HEK293T (cell line): ENCODE results near the gene PROK2.

Experiments
- CTCF ChIA-PET: fragments of 350-600 bp; formaldehyde crosslinking; extraction: SDS; loops from one replicate; lab custom pipeline; 2021; ENCODE audit warnings: antibody characterized with exemption, inconsistent platforms; lab: Yijun Ruan, JAX
- POLR2A ChIA-PET: fragments of 350-600 bp; formaldehyde crosslinking; extraction: SDS; loops from one replicate; lab custom pipeline; 2020; ENCODE audit warnings: antibody characterized with exemption, inconsistent platforms; lab: Yijun Ruan, JAX
- DNase-seq: peaks from one replicate; pipeline ENCODE4 v3.0.0; 2012; ENCODE audit warnings: mixed read lengths; ENCODE audit errors: extremely low spot score
- ARNT ChIP-seq: fragments of 450-650 bp; IDR thresholded peaks from 2 replicates; pipeline ENCODE4 v1.6.1; 2017; ENCODE audit warnings: mild to moderate bottlenecking
- BHLHE40 ChIP-seq: fragments of 450-650 bp; IDR thresholded peaks from 2 replicates; pipeline ENCODE4 v1.6.1; 2016; ENCODE audit warnings: mild to moderate bottlenecking, moderate library complexity, borderline replicate concordance
- CTBP1 ChIP-seq: fragments of 450-650 bp; IDR thresholded peaks from 2 replicates; pipeline ENCODE4 v1.6.1; 2016; ENCODE audit warnings: borderline replicate concordance
- ELF4 ChIP-seq: fragments of 450-650 bp; IDR thresholded peaks from 2 replicates; pipeline ENCODE4 v1.6.1; 2017; ENCODE audit warnings: antibody characterized with exemption
- FOXA1 ChIP-seq: fragments of 450-650 bp; IDR thresholded peaks from 2 replicates; pipeline ENCODE4 v1.6.1; 2016; ENCODE audit warnings: mild to moderate bottlenecking
- FOXK2 ChIP-seq: fragments of 450-650 bp; IDR thresholded peaks from 2 replicates; pipeline ENCODE4 v1.6.1; 2016; ENCODE audit warnings: mild to moderate bottlenecking
- FOXM1 ChIP-seq: fragments of 450-650 bp; IDR thresholded peaks from 2 replicates; pipeline ENCODE4 v1.6.1; 2017; ENCODE audit warnings: mild to moderate bottlenecking, borderline replicate concordance
- HDGF ChIP-seq: fragments of 450-650 bp; IDR thresholded peaks from 2 replicates; pipeline ENCODE4 v1.6.1; 2017; ENCODE audit warnings: antibody characterized with exemption, borderline replicate concordance
- L3MBTL2 ChIP-seq: fragments of 450-650 bp; conservative IDR thresholded peaks from 2 replicates; pipeline ENCODE4 v1.6.1; 2016; ENCODE audit warnings: mild to moderate bottlenecking
- LEF1 ChIP-seq: fragments of 450-650 bp; IDR thresholded peaks from 2 replicates; pipeline ENCODE4 v1.6.1; 2017; ENCODE audit warnings: mild to moderate bottlenecking, borderline replicate concordance
- NFRKB ChIP-seq: fragments of 450-650 bp; IDR thresholded peaks from 2 replicates; pipeline ENCODE4 v1.6.1; 2016; ENCODE audit warnings: mild to moderate bottlenecking, moderate library complexity
- PKNOX1 ChIP-seq: fragments of 450-650 bp; IDR thresholded peaks from 2 replicates; pipeline ENCODE4 v1.6.1; 2016
- SP1 ChIP-seq: fragments of 450-650 bp; IDR thresholded peaks from 2 replicates; pipeline ENCODE4 v1.6.1; 2017
- SUZ12 ChIP-seq: fragments of 450-650 bp; IDR thresholded peaks from 2 replicates; pipeline ENCODE4 v1.6.1; 2016; ENCODE audit warnings: mild to moderate bottlenecking
- TARDBP ChIP-seq: fragments of 450-650 bp; IDR thresholded peaks from 2 replicates; pipeline ENCODE4 v1.6.1; 2016
- ZNF384 ChIP-seq: fragments of 450-650 bp; IDR thresholded peaks from 2 replicates; pipeline ENCODE4 v1.6.1; 2016

The PROK2 gene, protein sequence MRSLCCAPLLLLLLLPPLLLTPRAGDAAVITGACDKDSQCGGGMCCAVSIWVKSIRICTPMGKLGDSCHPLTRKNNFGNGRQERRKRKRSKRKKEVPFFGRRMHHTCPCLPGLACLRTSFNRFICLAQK

GRCh38 chr3:71784914-71785531, at the start of gene PROK2:
PROK2 (minus strand) TSS chr3:71785148; CDS start chr3:71785052, 96 bp downstream.
- ChIA-PET POLR2A (no interaction called here), CTCF (no interaction called here)
- TF ChIP-seq FOXM1: peak; percentile 52; the same call in 1 of the 2 replicates
- no peak for TF ChIP-seq CTBP1
- TF ChIP-seq ARNT: peak; percentile 62
- no peak for TF ChIP-seq FOXK2
- no peak for TF ChIP-seq SP1
- TF ChIP-seq TARDBP: no peak
- TF ChIP-seq PKNOX1: no peak
- TF ChIP-seq L3MBTL2: peak; percentile 86
- TF ChIP-seq HDGF: no peak
- TF ChIP-seq ELF4: no peak
- TF ChIP-seq BHLHE40: no peak
- no peak for TF ChIP-seq SUZ12
- TF ChIP-seq FOXA1: no peak
- TF ChIP-seq ZNF384: no peak
- no peak for TF ChIP-seq NFRKB
- TF ChIP-seq LEF1: no peak
- peak; percentile 55 for DNase-seq

DNA sequence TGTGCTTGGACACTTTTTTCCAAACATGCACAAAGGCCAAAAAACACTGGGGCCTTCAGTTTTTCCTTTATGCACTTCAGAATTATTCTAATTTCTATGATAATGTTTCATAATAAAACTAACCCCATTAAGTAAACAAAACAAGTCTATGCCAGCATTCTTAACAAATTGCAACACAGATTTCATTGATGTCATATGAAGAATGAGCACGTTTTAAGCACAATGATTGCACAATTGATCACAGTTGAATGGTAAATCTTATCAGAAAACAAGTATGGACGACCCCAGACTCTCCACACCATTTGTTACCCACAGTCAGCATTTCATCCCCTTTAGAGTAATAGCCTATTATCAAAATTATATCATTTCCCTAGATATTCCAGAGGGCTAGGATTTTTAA, 46.7 kb upstream of the PROK2 start:
- DNase-seq: no peak
- no peak for TF ChIP-seq ELF4
- no peak for TF ChIP-seq FOXA1
- TF ChIP-seq NFRKB: no peak
- TF ChIP-seq TARDBP: no peak
- no peak for TF ChIP-seq ZNF384
- TF ChIP-seq SUZ12: no peak
- TF ChIP-seq FOXK2: no peak
- TF ChIP-seq L3MBTL2: no peak
- no peak for TF ChIP-seq CTBP1
- TF ChIP-seq HDGF: no peak
- no peak for TF ChIP-seq PKNOX1
- TF ChIP-seq ARNT: no peak
- no peak for TF ChIP-seq BHLHE40
- TF ChIP-seq LEF1: no peak
- no peak for TF ChIP-seq SP1
- no peak for TF ChIP-seq FOXM1
- ChIA-PET POLR2A (no interaction called here), CTCF (interaction anchor here (0.5 kb wide), 1 partner anchor 1166 kb away, joined by 5 read pairs; no protein-coding TSS in a partner anchor)

DNA sequence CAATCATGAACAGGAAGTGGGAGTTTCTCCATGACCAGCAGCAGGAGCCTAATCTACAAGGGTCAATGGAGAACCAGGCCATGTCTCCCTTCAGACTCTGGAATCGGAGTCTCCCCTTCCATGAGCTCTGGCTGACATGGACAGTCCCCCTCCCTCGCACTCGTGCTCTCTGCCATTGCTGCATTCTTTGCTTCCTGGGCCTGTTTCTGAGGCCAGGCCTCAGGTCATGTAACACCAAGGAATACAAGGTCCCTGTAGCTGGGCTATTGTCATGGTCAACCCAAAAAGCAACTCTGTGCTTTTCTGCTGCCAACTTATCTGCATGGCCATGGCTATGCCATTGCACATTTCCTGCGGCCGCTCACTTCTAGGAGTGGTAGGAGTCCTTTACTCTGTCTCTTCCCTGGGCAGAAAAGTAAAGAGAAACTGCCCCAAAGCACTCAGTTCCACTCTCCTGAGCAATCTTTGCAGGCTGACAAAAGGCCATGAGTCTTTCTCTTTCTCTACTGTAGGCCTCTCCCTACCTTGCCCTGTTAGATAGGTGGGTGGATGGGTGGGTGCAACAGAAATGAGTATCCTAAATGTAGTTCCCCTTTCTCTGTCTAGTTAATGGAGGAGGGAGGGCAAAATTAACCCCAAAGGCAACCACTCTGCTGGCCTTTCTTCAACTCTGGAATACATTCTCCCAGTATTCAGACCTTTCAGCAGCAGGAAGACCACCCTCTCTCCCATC, 40.8 kb upstream of the PROK2 start:
- no peak for DNase-seq
- POLR2A ChIA-PET: no interaction called here
- CTCF ChIA-PET: no interaction called here
- TF ChIP-seq NFRKB (no peak), HDGF (no peak), TARDBP (no peak), FOXA1 (no peak), FOXK2 (no peak)

- no peak for DNase-seq
- CTCF ChIA-PET: interaction anchor here (0.6 kb wide), 1 partner anchor 92 kb away, joined by 4 read pairs; no protein-coding TSS in a partner anchor
- POLR2A ChIA-PET: no interaction called here
- TF ChIP-seq LEF1 (no peak), SUZ12 (no peak), FOXA1 (no peak), FOXK2 (no peak), ELF4 (no peak), PKNOX1 (no peak), ZNF384 (no peak), NFRKB (no peak), FOXM1 (no peak), CTBP1 (no peak), L3MBTL2 (no peak), SP1 (no peak), ARNT (no peak), TARDBP (no peak), HDGF (no peak), BHLHE40 (no peak)
Measured at GRCh38 chr3:71821116-71821515, 36.2 kb upstream of the PROK2 start.

DNA sequence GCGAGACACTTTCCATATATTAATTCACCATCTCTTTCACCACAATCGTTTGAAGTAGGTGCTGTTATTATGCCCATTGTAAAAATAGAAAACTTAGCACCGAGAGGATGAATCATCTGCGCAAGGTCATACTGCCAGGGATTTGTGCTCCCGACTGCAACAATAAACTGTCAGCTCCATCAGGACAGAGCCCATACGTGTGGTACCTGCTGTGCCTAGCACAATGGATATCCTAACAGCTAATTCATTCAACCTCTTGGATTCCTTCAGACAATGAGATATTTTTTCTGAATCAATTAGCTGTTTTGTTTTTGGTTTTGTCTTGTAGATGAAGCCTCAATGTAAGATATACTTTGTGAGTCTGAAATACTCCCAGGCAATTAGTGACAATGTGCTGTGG, 32.3 kb upstream of the PROK2 start:
- ChIA-PET POLR2A (no interaction called here), CTCF (no interaction called here)
- TF ChIP-seq CTBP1 (no peak), SUZ12 (no peak), FOXK2 (no peak), FOXM1 (no peak), PKNOX1 (no peak), SP1 (no peak), TARDBP (no peak), FOXA1 (no peak), HDGF (no peak), ARNT (no peak), ELF4 (no peak), LEF1 (no peak), ZNF384 (no peak), NFRKB (no peak), L3MBTL2 (no peak), BHLHE40 (no peak)
- DNase-seq: no peak
